Liver (tissue), 9 donors: ENCODE measurements around the gene HORMAD2. TPM values are rescaled to one million over a fixed set of nuclear protein-coding genes. Genes with fewer than 3 reads are reported as not detected.

Source experiments
- DNase-seq: peaks from one replicate; pipeline ENCODE4 v3.0.0-alpha.2; 2017; ENCODE audit warnings: low spot score
- H3K27ac ChIP-seq, 2 donors: one replicate each; pipeline ENCODE4 v1.7.0; 2013; ENCODE audit warnings: inconsistent platforms in 2 of 2, low read length in 2 of 2, control low read depth in 1 of 2, low read depth in 1 of 2, mild to moderate bottlenecking in 1 of 2
- H3K27me3 ChIP-seq, 4 donors: one replicate each; pipeline versions ENCODE4 v1.6.1 to v1.7.0; 2013; ENCODE audit warnings: low read length in 3 of 4, inconsistent platforms in 1 of 4, mild to moderate bottlenecking in 1 of 4, moderate library complexity in 1 of 4; ENCODE audit not compliant: control insufficient read depth in 4 of 4, insufficient read depth in 4 of 4
- H3K36me3 ChIP-seq, 4 donors: one replicate each; pipeline versions ENCODE4 v1.6.1 to v1.7.0; 2013; ENCODE audit warnings: low read length in 3 of 4, mild to moderate bottlenecking in 3 of 4, low read depth in 1 of 4, moderate library complexity in 1 of 4; ENCODE audit not compliant: control insufficient read depth in 4 of 4, insufficient read depth in 3 of 4
- H3K4me1 ChIP-seq, 4 donors: one replicate each; pipeline versions ENCODE4 v1.6.1 to v1.7.0; 2013; ENCODE audit warnings: low read length in 3 of 4, mild to moderate bottlenecking in 3 of 4, moderate library complexity in 1 of 4; ENCODE audit not compliant: control insufficient read depth in 4 of 4, insufficient read depth in 4 of 4
- H3K4me3 ChIP-seq, 3 donors: one replicate each; pipeline versions ENCODE4 v1.6.1 to v1.7.0; 2013; ENCODE audit warnings: low read length in 3 of 3, control low read depth in 1 of 3, low read depth in 1 of 3, mild to moderate bottlenecking in 1 of 3
- H3K9ac ChIP-seq, 2 donors: one replicate each; pipeline ENCODE4 v1.7.0; 2013; ENCODE audit warnings: low read length in 2 of 2, mild to moderate bottlenecking in 2 of 2, moderate library complexity in 2 of 2, control low read depth in 1 of 2, low read depth in 1 of 2
- H3K9me3 ChIP-seq, 4 donors: one replicate each; pipeline versions ENCODE4 v1.6.1 to v1.7.0; 2013; ENCODE audit warnings: low read length in 3 of 4; ENCODE audit not compliant: control insufficient read depth in 4 of 4
- ATF3 ChIP-seq: IDR thresholded peaks from 2 replicates; pipeline ENCODE4 v1.6.1; 2016; ENCODE audit warnings: antibody characterized with exemption
- CTCF ChIP-seq: fragments of 150-350 bp; IDR thresholded peaks from 2 replicates; pipeline ENCODE4 v1.5.1; 2017; ENCODE audit warnings: improper control_type of control experiment, low read depth, low read length; ENCODE audit not compliant: missing input control
- EGR1 ChIP-seq, 2 donors: IDR thresholded peaks; 2 replicates each; pipeline ENCODE4 v1.6.1; 2016 to 2018; ENCODE audit warnings: antibody characterized with exemption in 2 of 2, low read depth in 2 of 2
- FOXA1 ChIP-seq: IDR thresholded peaks from 2 replicates; pipeline ENCODE4 v1.6.1; 2016; ENCODE audit warnings: antibody characterized with exemption
- FOXA2 ChIP-seq: IDR thresholded peaks from 2 replicates; pipeline ENCODE4 v1.6.1; 2016; ENCODE audit warnings: antibody characterized with exemption
- GABPA ChIP-seq, 2 donors: IDR thresholded peaks in 1 of 2; conservative IDR thresholded peaks in 1 of 2; 2 replicates each; pipeline ENCODE4 v1.6.1; 2016; ENCODE audit warnings: antibody characterized with exemption in 2 of 2, mild to moderate bottlenecking in 1 of 2, moderate library complexity in 1 of 2
- HNF4A ChIP-seq, 2 donors: conservative IDR thresholded peaks; 2 replicates each; pipeline ENCODE4 v1.6.1; 2016; ENCODE audit warnings: antibody characterized with exemption in 2 of 2, mild to moderate bottlenecking in 2 of 2
- HNF4G ChIP-seq: IDR thresholded peaks from 2 replicates; pipeline ENCODE4 v1.6.1; 2016; ENCODE audit warnings: antibody characterized with exemption
- JUND ChIP-seq, 2 donors: IDR thresholded peaks; 2 replicates each; pipeline ENCODE4 v1.6.1; 2016; ENCODE audit warnings: antibody characterized with exemption in 2 of 2
- MAX ChIP-seq: IDR thresholded peaks from 2 replicates; pipeline ENCODE4 v1.6.1; 2016; ENCODE audit warnings: antibody characterized with exemption
- NR2F2 ChIP-seq: IDR thresholded peaks from 2 replicates; pipeline ENCODE4 v1.6.1; 2016; ENCODE audit warnings: antibody characterized with exemption
- RAD21 ChIP-seq, 2 donors: IDR thresholded peaks; 2 replicates each; pipeline ENCODE4 v1.6.1; 2016; ENCODE audit warnings: antibody characterized with exemption in 2 of 2, mild to moderate bottlenecking in 2 of 2
- REST ChIP-seq: IDR thresholded peaks from 2 replicates; pipeline ENCODE4 v1.6.1; 2016; ENCODE audit warnings: antibody characterized with exemption, mild to moderate bottlenecking
- RXRA ChIP-seq, 2 donors: IDR thresholded peaks; 2 replicates each; pipeline ENCODE4 v1.6.1; 2017 to 2018; ENCODE audit warnings: antibody characterized with exemption in 2 of 2, mild to moderate bottlenecking in 1 of 2
- SP1 ChIP-seq: IDR thresholded peaks from 2 replicates; pipeline ENCODE4 v1.6.1; 2018; ENCODE audit warnings: antibody characterized with exemption, mild to moderate bottlenecking
- TAF1 ChIP-seq: conservative IDR thresholded peaks from 2 replicates; pipeline ENCODE4 v1.6.1; 2016; ENCODE audit warnings: antibody characterized with exemption, mild to moderate bottlenecking
- YY1 ChIP-seq: IDR thresholded peaks from 2 replicates; pipeline ENCODE4 v1.6.1; 2016; ENCODE audit warnings: antibody characterized with exemption, mild to moderate bottlenecking
- ZBTB33 ChIP-seq: IDR thresholded peaks from 2 replicates; pipeline ENCODE4 v1.6.1; 2016; ENCODE audit warnings: antibody characterized with exemption
- WGBS: extraction: QIAGEN DNeasy Blood & Tissue Kit; methylation state at CpG from one replicate; pipeline ENCODE4 v1.1.7; 2013; 5-methylcytosine and 5-hydroxymethylcytosine counted together
- polyA plus RNA-seq, 2 donors: library from polyadenylated mRNA; stranded (reverse) in 1 of 2; unstranded in 1 of 2; fragments of 200-250 nt in 1 of 2; fragments of >200 nt in 1 of 2; fragmentation: Nextera tagmentation in 1 of 2; extraction: Ambion mirVana in 1 of 2; gene quantifications; one replicate each; pipeline versions ENCODE4 v1.2.1 to v1.2.3, GENCODE V29; 2013 to 2015
- total RNA-seq, 2 donors: library from RNA; depleted of rRNA; stranded (reverse); fragments of >200 nt; gene quantifications; one replicate each; pipeline ENCODE4 v1.2.3, GENCODE V29; 2014
- donor health status: healthy.
- donor health status: healthy.
- donor health status: healthy.
- donor health status: healthy.
- donor health status: healthy.

HORMAD2 gene
- total and polyA plus RNA-seq, 4 donors: 0.44 to 2.8 (median 0.47) TPM; not detected in 1

- Histone ChIP-seq H3K4me1 (no peaks in the 10 kb centered on the region), H3K27me3 (peaks cover 0 to 5% (median 0%) of the 10 kb centered on the region in 4 donors), H3K4me3 (no peak overlapping the region), H3K9me3 (no peaks in the 10 kb centered on the region), H3K27ac (no peak overlapping the region), H3K36me3 (no peaks in the 10 kb centered on the region), H3K9ac (no peak overlapping the region)
- no peak for DNase-seq
- no peak for TF ChIP-seq CTCF
- no peak for TF ChIP-seq MAX
- no peak for TF ChIP-seq YY1
- TF ChIP-seq RAD21 (IDR thresholded peaks at IDR 0.05): no peak
- TF ChIP-seq RXRA (IDR thresholded peaks at IDR 0.05): no peak
- no peak for TF ChIP-seq NR2F2
- no peak for TF ChIP-seq JUND (IDR thresholded peaks at IDR 0.05)
- no peak for TF ChIP-seq FOXA2
- TF ChIP-seq FOXA1: no peak
- TF ChIP-seq HNF4A (conservative IDR thresholded peaks at IDR 0.05): no peak
- TF ChIP-seq GABPA (IDR thresholded peaks at IDR 0.05 in 1 of 2, conservative IDR thresholded peaks at IDR 0.05 in 1 of 2): no peak
- no peak for TF ChIP-seq REST
- no peak for TF ChIP-seq SP1
- TF ChIP-seq HNF4G: no peak
- TF ChIP-seq ZBTB33: no peak
- TF ChIP-seq TAF1: no peak
- TF ChIP-seq EGR1 (IDR thresholded peaks at IDR 0.05; ENCODE audit: low read depth in 2 of 2): no peak
- TF ChIP-seq ATF3: no peak
- 88% methylated on average over 8 of the region's 8 CpGs for WGBS
Observed at GRCh38 chr22:30219049-30219654, 138.9 kb downstream of the HORMAD2 start.
